Natural killer cell (primary cell): Measurements from ENCODE around the gene POMGNT1. TPM values are rescaled to one million over a fixed set of nuclear protein-coding genes. Genes with fewer than 3 reads are reported as not detected.

ENCODE experiments used
- ATAC-seq, 3 donors: fragments of 150-1000 bp in 2 of 3; fragments of 200-7000 bp in 1 of 3; cut with Tn5 transposase; 1 replicate in 1 of 3; 2 replicates in 2 of 3; pipeline ENCODE4 v1.10.0; 2021; ENCODE audit warnings: mild to moderate bottlenecking in 2 of 3, moderate library complexity in 2 of 3
- DNase-seq, 2 donors: peaks; one replicate each; pipeline versions ENCODE4 v3.0.0 to v3.0.0-alpha.2; 2013 to 2021; ENCODE audit warnings: mixed read lengths in 1 of 2
- H3K27ac ChIP-seq: one replicate; pipeline ENCODE4 v1.5.1; 2013; ENCODE audit warnings: mild to moderate bottlenecking, low read length
- H3K27me3 ChIP-seq: one replicate; pipeline ENCODE4 v1.6.1; 2013; ENCODE audit warnings: low read length; ENCODE audit not compliant: control insufficient read depth, insufficient read depth
- H3K36me3 ChIP-seq: one replicate; pipeline ENCODE4 v1.6.1; 2013; ENCODE audit warnings: low read length; ENCODE audit not compliant: control insufficient read depth, insufficient read depth
- H3K4me1 ChIP-seq: one replicate; pipeline ENCODE4 v1.6.1; 2013; ENCODE audit warnings: low read length; ENCODE audit not compliant: control insufficient read depth, insufficient read depth
- H3K4me3 ChIP-seq: one replicate; pipeline ENCODE4 v1.5.1; 2013; ENCODE audit warnings: low read length
- H3K9me3 ChIP-seq: one replicate; pipeline ENCODE4 v1.6.1; 2013; ENCODE audit warnings: low read length; ENCODE audit not compliant: control insufficient read depth, insufficient read depth
- H3K27ac Mint-ChIP-seq, 2 donors: one replicate each; pipeline ENCODE4 v1.8.0; 2022; ENCODE audit warnings: mild to moderate bottlenecking in 2 of 2, mixed read lengths in 2 of 2, moderate library complexity in 1 of 2
- H3K27me3 Mint-ChIP-seq, 2 donors: one replicate each; pipeline ENCODE4 v1.8.0; 2022; ENCODE audit warnings: low read depth in 2 of 2, mixed read lengths in 2 of 2
- H3K36me3 Mint-ChIP-seq: one replicate; pipeline ENCODE4 v1.8.0; 2022; ENCODE audit warnings: mixed read lengths
- H3K4me1 Mint-ChIP-seq, 2 donors: one replicate each; pipeline ENCODE4 v1.8.0; 2022; ENCODE audit warnings: mixed read lengths in 2 of 2
- H3K4me3 Mint-ChIP-seq: one replicate; pipeline ENCODE4 v1.8.0; 2022; ENCODE audit warnings: mild to moderate bottlenecking, moderate library complexity, mixed read lengths
- H3K9me3 Mint-ChIP-seq, 2 donors: one replicate each; pipeline ENCODE4 v1.8.0; 2022; ENCODE audit warnings: mixed read lengths in 2 of 2
- WGBS: methylation state at CpG from one replicate; pipeline ENCODE4 v1.1.7; 2013; ENCODE audit warnings: missing lambda C conversion rate; ENCODE audit not compliant: insufficient coverage; 5-methylcytosine and 5-hydroxymethylcytosine counted together
- intact Hi-C: fragments of 100-400 bp; cut with micrococcal nuclease; formaldehyde crosslinking; loops from one replicate; pipeline ENCODE4 v1.14.2; 2022
- total RNA-seq, 4 donors: library from RNA; stranded (reverse); fragments of 120-200 nt in 1 of 4; gene quantifications; one replicate each; pipeline versions ENCODE4 v1.2.3 to v1.2.4, GENCODE V29; 2013 to 2022
- TF ChIP-seq, protein P1 (sequence below): fragments of 200-600 bp; IDR thresholded peaks from one replicate; pipeline ENCODE4 v1.8.0; 2022; ENCODE audit warnings: antibody characterized with exemption

POMGNT1 gene
- total RNA-seq, 3 donors from 2014 or later (not counting 1 experiment from before 2014, with no cell fraction given) = 35.8 to 51.3 (median 47.0) TPM

DNA sequence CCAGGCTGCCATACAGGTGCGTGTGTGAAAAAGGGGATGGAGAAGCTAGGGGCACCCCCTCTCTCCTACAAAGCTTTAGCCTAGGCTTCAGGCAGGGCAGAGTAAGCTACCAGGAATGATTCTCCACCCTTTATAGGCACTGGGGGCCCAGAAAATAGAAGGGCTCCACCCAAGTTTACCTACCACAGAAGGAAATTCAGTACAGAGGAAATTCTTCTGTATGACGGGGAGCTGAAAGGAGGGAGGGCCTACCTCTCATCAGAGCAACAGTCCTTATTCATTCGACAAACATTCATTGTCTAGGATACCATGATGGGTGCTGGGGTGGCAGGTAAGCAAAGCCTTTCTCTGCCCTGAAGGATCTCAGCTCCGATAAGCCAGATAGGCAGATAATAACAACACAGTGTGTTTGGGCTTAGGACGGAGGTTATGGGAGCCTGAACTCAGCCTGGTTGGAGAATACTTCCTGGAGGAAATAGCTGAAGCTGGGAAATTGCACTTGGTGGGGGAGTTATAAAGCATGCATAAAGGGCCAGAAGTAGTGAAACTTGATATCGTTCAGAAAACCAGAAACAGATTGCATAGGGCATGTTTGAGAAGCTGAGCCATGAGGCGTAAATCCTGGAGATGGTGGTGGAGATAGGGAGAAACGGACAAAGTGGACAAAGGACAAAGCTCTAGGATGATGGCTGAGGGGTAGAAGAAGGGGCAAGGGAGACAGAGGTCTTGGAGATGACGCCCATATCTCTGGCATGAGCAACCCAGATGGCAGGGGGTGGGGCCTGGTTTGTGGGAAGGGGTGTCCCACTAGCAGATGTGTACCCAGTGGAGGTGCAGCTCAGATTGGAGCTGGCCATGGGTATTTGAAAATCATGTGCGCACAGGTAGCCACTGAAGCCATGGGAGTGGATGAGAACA lies 16.6 kb downstream of the POMGNT1 start:
- 79% methylated on average over 9 of the region's 10 CpGs for WGBS
- H3K4me1 ChIP-seq = peaks cover 22% of the 10 kb centered on the region
- ATAC-seq (no peak), DNase-seq (no peak)
- intact Hi-C loops = no loop called here
- Mint-ChIP-seq H3K4me3 (no peak overlapping the region), H3K9me3 (no peaks in the 10 kb centered on the region), H3K27ac (no peak overlapping the region), H3K36me3 (no peaks in the 10 kb centered on the region), H3K27me3 (no peaks in the 10 kb centered on the region), H3K4me1 (peaks cover 17 to 22% of the 10 kb centered on the region in 2 donors)
- no peak overlapping the region for H3K4me3 ChIP-seq
- TF ChIP-seq, protein P1, sequence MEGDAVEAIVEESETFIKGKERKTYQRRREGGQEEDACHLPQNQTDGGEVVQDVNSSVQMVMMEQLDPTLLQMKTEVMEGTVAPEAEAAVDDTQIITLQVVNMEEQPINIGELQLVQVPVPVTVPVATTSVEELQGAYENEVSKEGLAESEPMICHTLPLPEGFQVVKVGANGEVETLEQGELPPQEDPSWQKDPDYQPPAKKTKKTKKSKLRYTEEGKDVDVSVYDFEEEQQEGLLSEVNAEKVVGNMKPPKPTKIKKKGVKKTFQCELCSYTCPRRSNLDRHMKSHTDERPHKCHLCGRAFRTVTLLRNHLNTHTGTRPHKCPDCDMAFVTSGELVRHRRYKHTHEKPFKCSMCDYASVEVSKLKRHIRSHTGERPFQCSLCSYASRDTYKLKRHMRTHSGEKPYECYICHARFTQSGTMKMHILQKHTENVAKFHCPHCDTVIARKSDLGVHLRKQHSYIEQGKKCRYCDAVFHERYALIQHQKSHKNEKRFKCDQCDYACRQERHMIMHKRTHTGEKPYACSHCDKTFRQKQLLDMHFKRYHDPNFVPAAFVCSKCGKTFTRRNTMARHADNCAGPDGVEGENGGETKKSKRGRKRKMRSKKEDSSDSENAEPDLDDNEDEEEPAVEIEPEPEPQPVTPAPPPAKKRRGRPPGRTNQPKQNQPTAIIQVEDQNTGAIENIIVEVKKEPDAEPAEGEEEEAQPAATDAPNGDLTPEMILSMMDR = no peak
- H3K36me3 ChIP-seq = no peaks in the 10 kb centered on the region
- H3K9me3 ChIP-seq = no peaks in the 10 kb centered on the region
- no peaks in the 10 kb centered on the region for H3K27me3 ChIP-seq
- H3K27ac ChIP-seq = no peak overlapping the region

DNA sequence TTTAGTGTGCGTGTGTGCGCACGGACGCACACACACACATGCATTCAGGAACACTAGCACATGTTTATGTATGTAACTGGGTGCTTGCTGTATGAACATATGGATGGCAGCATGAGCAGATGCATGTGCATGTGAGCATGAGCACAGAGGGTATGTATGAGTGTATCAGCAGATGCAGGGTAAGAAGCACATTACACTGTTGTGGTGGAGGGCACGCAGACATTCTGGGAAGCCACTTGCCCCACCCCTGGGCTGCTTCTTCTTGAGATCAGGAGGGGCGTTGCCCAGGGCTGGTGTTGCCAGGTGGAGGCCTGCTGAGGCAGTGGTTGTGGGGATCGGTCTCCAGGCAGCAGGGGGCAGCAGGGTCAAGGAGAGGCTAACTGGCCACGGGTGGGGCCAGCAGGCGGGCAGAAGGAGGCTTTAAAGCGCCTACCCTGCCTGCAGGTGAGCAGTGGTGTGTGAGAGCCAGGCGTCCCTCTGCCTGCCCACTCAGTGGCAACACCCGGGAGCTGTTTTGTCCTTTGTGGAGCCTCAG lies 18.1 kb downstream of the POMGNT1 start:
- H3K36me3 Mint-ChIP-seq = no peaks in the 10 kb centered on the region
- TF ChIP-seq, protein P1 = no peak
- no peaks in the 10 kb centered on the region for H3K9me3 Mint-ChIP-seq
- ATAC-seq (no peak), DNase-seq (no peak)
- H3K4me3 ChIP-seq = no peak overlapping the region
- no peaks in the 10 kb centered on the region for H3K36me3 ChIP-seq
- H3K4me3 Mint-ChIP-seq = no peak overlapping the region
- 65% methylated on average over 9 of the region's 12 CpGs for WGBS
- peaks cover 15 to 16% of the 10 kb centered on the region in 2 donors for H3K4me1 Mint-ChIP-seq
- H3K27ac Mint-ChIP-seq = no peak overlapping the region
- intact Hi-C loops = no loop called here
- no peaks in the 10 kb centered on the region for H3K9me3 ChIP-seq
- H3K27me3 Mint-ChIP-seq = no peaks in the 10 kb centered on the region
- peaks cover 21% of the 10 kb centered on the region for H3K4me1 ChIP-seq
- no peak overlapping the region for H3K27ac ChIP-seq
- no peaks in the 10 kb centered on the region for H3K27me3 ChIP-seq

DNA sequence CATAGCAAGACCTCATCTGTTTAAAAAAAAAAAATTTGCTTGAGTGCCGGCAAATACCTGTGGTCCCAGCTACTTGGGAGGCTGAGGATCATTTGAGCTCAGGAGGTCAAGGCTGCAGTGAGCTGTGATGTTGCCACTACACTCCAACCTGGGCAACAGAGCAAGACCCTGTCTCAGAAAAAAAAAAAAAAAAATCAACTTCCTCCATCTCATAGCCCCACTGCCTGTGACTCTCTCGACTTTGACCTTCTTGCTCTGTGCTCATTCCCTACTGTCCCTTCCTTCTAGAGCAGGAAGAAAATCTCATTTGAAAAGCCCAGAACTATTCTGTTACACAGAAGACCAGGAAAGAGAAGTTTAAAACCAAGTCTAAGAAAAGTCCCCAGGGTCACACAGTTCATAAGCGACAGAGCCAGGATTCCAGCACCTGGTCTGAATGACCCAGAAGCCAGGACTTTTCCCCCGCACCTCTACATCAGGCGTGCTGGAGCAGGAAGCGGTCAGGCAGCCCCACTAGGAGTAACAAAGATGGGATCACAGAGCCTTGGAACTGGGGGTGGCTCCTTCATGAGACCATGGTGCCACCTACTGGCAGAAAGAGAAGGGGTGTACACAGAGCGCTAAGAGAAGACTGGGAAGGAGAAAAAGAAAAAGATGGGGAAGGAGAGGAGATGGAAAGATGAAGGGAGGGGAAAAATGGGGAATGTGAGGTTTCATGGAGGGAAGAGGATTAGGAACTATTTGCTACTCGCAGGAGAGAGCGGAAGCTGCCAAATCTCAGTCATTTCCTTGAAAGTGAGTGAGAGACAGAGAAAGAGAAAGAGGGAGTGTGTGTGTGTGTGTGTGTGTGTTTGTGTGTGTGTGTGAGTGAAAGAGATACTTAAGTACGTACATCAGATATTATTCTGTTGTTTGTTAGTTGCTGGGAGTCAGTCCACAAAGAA lies 18.8 kb downstream of the POMGNT1 start:
- Mint-ChIP-seq H3K36me3 (no peaks in the 10 kb centered on the region), H3K27ac (no peak overlapping the region), H3K4me1 (peaks cover 8% of the 10 kb centered on the region in 2 donors), H3K27me3 (no peaks in the 10 kb centered on the region), H3K4me3 (no peak overlapping the region), H3K9me3 (no peaks in the 10 kb centered on the region)
- Histone ChIP-seq H3K27ac (no peak overlapping the region), H3K27me3 (no peaks in the 10 kb centered on the region), H3K9me3 (no peaks in the 10 kb centered on the region), H3K4me1 (peaks cover 14% of the 10 kb centered on the region), H3K36me3 (no peaks in the 10 kb centered on the region), H3K4me3 (no peak overlapping the region)
- peak; percentile 56 to 85 for DNase-seq
- ATAC-seq = peak; percentile 68 to 72 (median 68)
- intact Hi-C loops = loop anchor here (1.0 to 2.0 kb wide), 2 partner anchors 43 to 142 kb away; no protein-coding TSS in a partner anchor
- TF ChIP-seq, protein P1 = peak; percentile 90
- 16% methylated on average over 10 of the region's 10 CpGs for WGBS
